HepG2 (cell line): Measurements from ENCODE around the gene PLOD3. TPM values are rescaled to one million over a fixed set of nuclear protein-coding genes. Genes with fewer than 3 reads are reported as not detected.

Experiments
- ARNT2 ChIP-seq: sonication (generic); formaldehyde crosslinking; IDR thresholded peaks from 2 replicates; pipeline ENCODE4 v1.8.0; 2022; ENCODE audit warnings: mild to moderate bottlenecking, low read depth, missing genetic modification reagents, moderate library complexity
- MBNL3 ChIP-seq: fragments of 250-450 bp; sonication (Bioruptor Pico); conservative IDR thresholded peaks from 2 replicates; pipeline ENCODE4 v1.8.0; 2022; ENCODE audit warnings: mild to moderate bottlenecking, inconsistent platforms
- PRPF4 ChIP-seq: fragments of 200-400 bp; formaldehyde crosslinking; IDR thresholded peaks from 2 replicates; pipeline ENCODE4 v1.6.1; 2016; ENCODE audit warnings: low read length, low read depth; ENCODE audit not compliant: poor library complexity, severe bottlenecking
- RARG ChIP-seq: sonication (generic); formaldehyde crosslinking; IDR thresholded peaks from 2 replicates; pipeline ENCODE4 v1.4.0; 2020; ENCODE audit warnings: low read depth, mild to moderate bottlenecking, missing genetic modification reagents
- ZBTB1 ChIP-seq: sonication (generic); formaldehyde crosslinking; IDR thresholded peaks from 2 replicates; pipeline ENCODE4 v1.4.0; 2020; ENCODE audit warnings: missing genetic modification reagents, borderline replicate concordance
- ZBTB33 ChIP-seq: sonication (generic); formaldehyde crosslinking; IDR thresholded peaks from 2 replicates; pipeline ENCODE4 v1.4.0; 2020; ENCODE audit warnings: missing genetic modification reagents
- ZIK1 ChIP-seq: sonication (generic); formaldehyde crosslinking; IDR thresholded peaks from 2 replicates; pipeline ENCODE4 v1.5.0; 2020; ENCODE audit warnings: mild to moderate bottlenecking, low read depth, missing genetic modification reagents, borderline replicate concordance
- ZNF253 ChIP-seq: sonication (generic); formaldehyde crosslinking; IDR thresholded peaks from 2 replicates; pipeline ENCODE4 v1.8.0; 2022; ENCODE audit warnings: mild to moderate bottlenecking, missing genetic modification reagents, borderline replicate concordance
- ZNF44 ChIP-seq: sonication (generic); formaldehyde crosslinking; IDR thresholded peaks from 2 replicates; pipeline ENCODE4 v1.5.1; 2020; ENCODE audit warnings: mild to moderate bottlenecking, missing genetic modification reagents
- ZSCAN12 ChIP-seq: sonication (generic); formaldehyde crosslinking; IDR thresholded peaks from 2 replicates; pipeline ENCODE4 v1.9.0; 2021; ENCODE audit warnings: mild to moderate bottlenecking, missing genetic modification reagents
- polyA plus RNA-seq, 8 experiments: library from polyadenylated mRNA; depleted of rRNA in 3 of 8; stranded (reverse) in 7 of 8; unstranded in 1 of 8; fragments of >200 nt; fragmentation: Illumina TruSeq in 4 of 8; extraction: Trizol in 4 of 8; gene quantifications; 2 replicates each; pipeline versions ENCODE4 v1.2.1 to v1.2.3, GENCODE V29; 2011 to 2016; ENCODE audit warnings: low read depth in 4 of 8, missing spikeins in 1 of 8, mixed read lengths in 1 of 8; ENCODE audit not compliant: insufficient read depth in 1 of 8
- total RNA-seq, 5 experiments: library from RNA; depleted of rRNA; stranded (reverse); fragments of >200 nt; fragmentation: Illumina TruSeq; extraction: Trizol; gene quantifications; 2 replicates each; pipeline ENCODE4 v1.2.3, GENCODE V29; 2016; ENCODE audit warnings: low read depth in 1 of 5
- TF ChIP-seq, protein P1 (sequence below): IDR thresholded peaks from 2 replicates; pipeline ENCODE4 v1.6.1; 2016
- TF ChIP-seq, protein P2 (sequence below), 2 experiments: sonication (generic) in 1 of 2; formaldehyde crosslinking in 1 of 2; IDR thresholded peaks; 2 replicates each; pipeline versions ENCODE4 v1.4.0 to v1.6.1; 2016 to 2020; ENCODE audit warnings: borderline replicate concordance in 1 of 2, low read depth in 1 of 2, mild to moderate bottlenecking in 1 of 2, missing genetic modification reagents in 1 of 2
- TF ChIP-seq, protein P3 (sequence below): sonication (generic); formaldehyde crosslinking; IDR thresholded peaks from 2 replicates; pipeline ENCODE4 v1.4.0; 2020; ENCODE audit warnings: mild to moderate bottlenecking, missing genetic modification reagents
- TF ChIP-seq, protein P4 (sequence below): sonication (generic); formaldehyde crosslinking; IDR thresholded peaks from 2 replicates; pipeline ENCODE4 v1.5.0; 2020; ENCODE audit warnings: mild to moderate bottlenecking, missing genetic modification reagents

PLOD3 gene
- total and polyA plus RNA-seq, 2 of the 13 experiments (the other 11 are each of a cell fraction or from before 2014, with no cell fraction given) = 65.8 to 67.4 TPM

DNA sequence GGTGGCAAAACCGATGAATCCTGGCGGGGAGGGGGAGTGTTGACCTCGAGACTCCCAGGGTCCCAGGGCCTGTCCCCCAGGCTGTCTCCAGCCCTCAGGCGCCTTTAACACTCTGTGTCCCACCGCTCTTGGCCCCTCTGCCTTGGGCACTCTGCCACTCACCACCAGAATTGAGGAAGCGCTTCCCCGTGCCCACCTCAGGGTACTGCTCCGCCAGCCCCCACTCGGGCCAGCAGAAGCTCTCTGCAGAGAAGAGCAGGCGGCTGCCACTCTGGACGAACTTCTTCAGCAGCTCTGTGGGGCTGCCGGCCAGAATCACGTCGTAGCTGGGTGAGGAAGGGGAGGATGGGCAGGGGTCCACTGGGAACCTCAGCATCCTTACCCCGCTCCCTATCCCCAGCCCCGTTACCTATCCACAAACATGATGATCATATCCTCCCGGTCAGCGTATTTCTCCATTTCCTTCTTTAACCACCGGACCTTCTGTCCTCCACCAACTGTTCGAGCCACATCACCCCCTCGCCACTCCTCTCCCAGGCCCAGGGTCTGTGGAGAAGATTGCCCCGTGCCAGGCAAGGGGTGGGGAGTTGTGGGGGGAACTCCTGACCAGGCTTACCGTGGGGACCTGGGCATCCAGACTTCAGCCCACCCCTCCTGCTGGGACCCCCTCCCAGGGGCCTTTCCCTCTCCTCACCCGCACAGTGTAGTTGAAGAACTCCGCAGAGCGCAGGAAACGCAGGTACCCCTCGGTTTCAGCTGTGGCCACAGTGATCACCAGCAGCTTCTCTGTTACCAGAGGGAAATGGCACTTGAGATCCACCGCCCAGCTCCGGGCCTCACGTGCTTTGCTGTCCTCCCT, 1.2 kb downstream of the PLOD3 start (continued):
- TF ChIP-seq, protein P1, sequence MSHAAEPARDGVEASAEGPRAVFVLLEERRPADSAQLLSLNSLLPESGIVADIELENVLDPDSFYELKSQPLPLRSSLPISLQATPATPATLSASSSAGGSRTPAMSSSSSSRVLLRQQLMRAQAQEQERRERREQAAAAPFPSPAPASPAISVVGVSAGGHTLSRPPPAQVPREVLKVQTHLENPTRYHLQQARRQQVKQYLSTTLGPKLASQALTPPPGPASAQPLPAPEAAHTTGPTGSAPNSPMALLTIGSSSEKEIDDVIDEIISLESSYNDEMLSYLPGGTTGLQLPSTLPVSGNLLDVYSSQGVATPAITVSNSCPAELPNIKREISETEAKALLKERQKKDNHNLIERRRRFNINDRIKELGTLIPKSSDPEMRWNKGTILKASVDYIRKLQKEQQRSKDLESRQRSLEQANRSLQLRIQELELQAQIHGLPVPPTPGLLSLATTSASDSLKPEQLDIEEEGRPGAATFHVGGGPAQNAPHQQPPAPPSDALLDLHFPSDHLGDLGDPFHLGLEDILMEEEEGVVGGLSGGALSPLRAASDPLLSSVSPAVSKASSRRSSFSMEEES (CRISPR knock-in tag) = no peak
- TF ChIP-seq ZBTB33 (CRISPR knock-in tag) (no peak), ZBTB1 (CRISPR knock-in tag) (no peak), ZSCAN12 (CRISPR knock-in tag) (no peak), ARNT2 (CRISPR knock-in tag) (no peak), ZNF44 (CRISPR knock-in tag) (no peak), ZNF253 (0 out of 2 replicates have a peak, but pooled peaks have one; percentile 16), ZIK1 (CRISPR knock-in tag) (no peak), MBNL3 (CRISPR knock-in tag) (no peak), PRPF4 (peak; percentile 23), RARG (no peak)
- TF ChIP-seq, protein P2, sequence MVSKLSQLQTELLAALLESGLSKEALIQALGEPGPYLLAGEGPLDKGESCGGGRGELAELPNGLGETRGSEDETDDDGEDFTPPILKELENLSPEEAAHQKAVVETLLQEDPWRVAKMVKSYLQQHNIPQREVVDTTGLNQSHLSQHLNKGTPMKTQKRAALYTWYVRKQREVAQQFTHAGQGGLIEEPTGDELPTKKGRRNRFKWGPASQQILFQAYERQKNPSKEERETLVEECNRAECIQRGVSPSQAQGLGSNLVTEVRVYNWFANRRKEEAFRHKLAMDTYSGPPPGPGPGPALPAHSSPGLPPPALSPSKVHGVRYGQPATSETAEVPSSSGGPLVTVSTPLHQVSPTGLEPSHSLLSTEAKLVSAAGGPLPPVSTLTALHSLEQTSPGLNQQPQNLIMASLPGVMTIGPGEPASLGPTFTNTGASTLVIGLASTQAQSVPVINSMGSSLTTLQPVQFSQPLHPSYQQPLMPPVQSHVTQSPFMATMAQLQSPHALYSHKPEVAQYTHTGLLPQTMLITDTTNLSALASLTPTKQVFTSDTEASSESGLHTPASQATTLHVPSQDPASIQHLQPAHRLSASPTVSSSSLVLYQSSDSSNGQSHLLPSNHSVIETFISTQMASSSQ (IDR thresholded peaks at IDR 0.05; ENCODE audit: low read depth) = no peak
- TF ChIP-seq, protein P2 (CRISPR knock-in tag; IDR thresholded peaks at IDR 0.05; ENCODE audit: borderline replicate concordance) = no peak
- TF ChIP-seq, protein P3, sequence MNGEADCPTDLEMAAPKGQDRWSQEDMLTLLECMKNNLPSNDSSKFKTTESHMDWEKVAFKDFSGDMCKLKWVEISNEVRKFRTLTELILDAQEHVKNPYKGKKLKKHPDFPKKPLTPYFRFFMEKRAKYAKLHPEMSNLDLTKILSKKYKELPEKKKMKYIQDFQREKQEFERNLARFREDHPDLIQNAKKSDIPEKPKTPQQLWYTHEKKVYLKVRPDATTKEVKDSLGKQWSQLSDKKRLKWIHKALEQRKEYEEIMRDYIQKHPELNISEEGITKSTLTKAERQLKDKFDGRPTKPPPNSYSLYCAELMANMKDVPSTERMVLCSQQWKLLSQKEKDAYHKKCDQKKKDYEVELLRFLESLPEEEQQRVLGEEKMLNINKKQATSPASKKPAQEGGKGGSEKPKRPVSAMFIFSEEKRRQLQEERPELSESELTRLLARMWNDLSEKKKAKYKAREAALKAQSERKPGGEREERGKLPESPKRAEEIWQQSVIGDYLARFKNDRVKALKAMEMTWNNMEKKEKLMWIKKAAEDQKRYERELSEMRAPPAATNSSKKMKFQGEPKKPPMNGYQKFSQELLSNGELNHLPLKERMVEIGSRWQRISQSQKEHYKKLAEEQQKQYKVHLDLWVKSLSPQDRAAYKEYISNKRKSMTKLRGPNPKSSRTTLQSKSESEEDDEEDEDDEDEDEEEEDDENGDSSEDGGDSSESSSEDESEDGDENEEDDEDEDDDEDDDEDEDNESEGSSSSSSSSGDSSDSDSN = no peak
- TF ChIP-seq, protein P4, sequence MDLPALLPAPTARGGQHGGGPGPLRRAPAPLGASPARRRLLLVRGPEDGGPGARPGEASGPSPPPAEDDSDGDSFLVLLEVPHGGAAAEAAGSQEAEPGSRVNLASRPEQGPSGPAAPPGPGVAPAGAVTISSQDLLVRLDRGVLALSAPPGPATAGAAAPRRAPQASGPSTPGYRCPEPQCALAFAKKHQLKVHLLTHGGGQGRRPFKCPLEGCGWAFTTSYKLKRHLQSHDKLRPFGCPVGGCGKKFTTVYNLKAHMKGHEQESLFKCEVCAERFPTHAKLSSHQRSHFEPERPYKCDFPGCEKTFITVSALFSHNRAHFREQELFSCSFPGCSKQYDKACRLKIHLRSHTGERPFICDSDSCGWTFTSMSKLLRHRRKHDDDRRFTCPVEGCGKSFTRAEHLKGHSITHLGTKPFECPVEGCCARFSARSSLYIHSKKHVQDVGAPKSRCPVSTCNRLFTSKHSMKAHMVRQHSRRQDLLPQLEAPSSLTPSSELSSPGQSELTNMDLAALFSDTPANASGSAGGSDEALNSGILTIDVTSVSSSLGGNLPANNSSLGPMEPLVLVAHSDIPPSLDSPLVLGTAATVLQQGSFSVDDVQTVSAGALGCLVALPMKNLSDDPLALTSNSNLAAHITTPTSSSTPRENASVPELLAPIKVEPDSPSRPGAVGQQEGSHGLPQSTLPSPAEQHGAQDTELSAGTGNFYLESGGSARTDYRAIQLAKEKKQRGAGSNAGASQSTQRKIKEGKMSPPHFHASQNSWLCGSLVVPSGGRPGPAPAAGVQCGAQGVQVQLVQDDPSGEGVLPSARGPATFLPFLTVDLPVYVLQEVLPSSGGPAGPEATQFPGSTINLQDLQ = no peak
